NT2/D1 (cell line): ENCODE measurements around the gene GRK6.

Experiments used
- YY1 ChIP-seq: IDR thresholded peaks from 2 replicates; pipeline ENCODE4 v1.6.1; 2011; ENCODE audit not compliant: insufficient read length, insufficient read depth
- ZNF274 ChIP-seq: IDR thresholded peaks from 2 replicates; pipeline ENCODE4 v1.6.1; 2011; ENCODE audit warnings: mild to moderate bottlenecking, low read depth, low read length

DNA sequence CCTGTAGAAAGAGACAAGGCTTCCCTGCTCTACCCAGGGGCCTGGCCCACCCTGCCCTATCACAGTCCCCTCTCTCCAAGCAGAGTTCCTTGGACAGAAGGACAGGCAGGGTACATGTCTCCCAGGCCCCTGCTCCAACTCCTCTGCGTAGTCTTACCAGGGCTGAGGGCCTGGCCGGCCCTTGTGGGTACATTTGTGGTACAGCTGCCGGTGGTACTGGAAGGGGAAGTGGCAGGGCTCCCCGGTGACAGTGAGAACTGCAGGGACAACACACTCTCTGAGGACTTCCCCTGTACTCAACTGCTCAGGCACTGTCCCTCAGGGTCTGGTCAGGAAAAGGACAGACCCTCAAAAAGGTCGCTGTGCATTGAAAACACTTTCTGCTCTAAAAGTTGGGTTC lies 20.7 kb upstream of the GRK6 start:
- TF ChIP-seq ZNF274 (no peak), YY1 (no peak)
